ENCODE results near the gene NKX2-4. TPM values are rescaled to one million over a fixed set of nuclear protein-coding genes. Genes with fewer than 3 reads are reported as not detected.
"Not testable (repeated sequence)": the region's sequence is repeated elsewhere in the genome, so short reads cannot be mapped to it uniquely, and the experiment has no call there.

The NKX2-4 gene
- total RNA-seq, 2 experiments from 2014 or later = not detected

DNA sequence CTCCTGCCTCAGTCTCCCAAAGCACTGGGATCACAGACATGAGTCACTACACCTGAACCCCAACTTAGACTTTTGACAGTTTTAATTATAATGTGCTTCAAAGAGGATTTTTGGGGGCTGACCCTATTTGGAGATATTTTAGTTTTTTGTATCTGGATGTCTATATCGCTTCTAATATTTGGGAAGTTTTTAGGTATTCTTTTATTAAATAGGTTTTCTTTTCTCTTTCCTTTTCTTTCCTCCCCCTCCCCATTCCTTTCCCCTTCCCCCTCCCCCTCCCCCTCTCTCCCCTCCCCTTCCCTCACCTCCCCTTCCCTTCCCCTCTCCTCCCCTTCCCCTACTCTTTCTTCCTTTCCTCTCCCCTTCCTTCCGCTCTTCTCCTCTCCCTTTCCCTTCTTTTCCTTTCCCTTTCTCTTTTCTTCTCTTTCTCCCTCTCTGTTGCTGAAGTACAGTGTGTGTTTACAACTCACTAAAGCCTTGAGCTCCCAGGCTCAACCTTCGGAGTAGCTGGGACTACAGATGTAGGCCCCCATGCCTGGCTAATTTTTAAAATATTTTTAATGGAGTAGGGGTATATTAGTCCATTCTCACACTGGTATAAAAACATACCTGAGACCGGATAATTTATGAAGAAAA lies 24.4 kb upstream of the NKX2-4 start:
- Histone ChIP-seq H3K36me3 (ENCODE audit: insufficient read depth, low read length) (no peaks in the 10 kb centered on the region), H3K4me3 (ENCODE audit: low read length) (no peak overlapping the region), H3K9me3 (ENCODE audit: control insufficient read depth in 1 of 2, insufficient read depth in 1 of 2, low read length in 2 of 2) (peaks cover 25 to 45% of the 10 kb centered on the region in 2 experiments), H3K4me1 (ENCODE audit: insufficient read depth, low read length) (no peaks in the 10 kb centered on the region), H3K27me3 (ENCODE audit: control insufficient read depth in 1 of 2, insufficient read depth in 2 of 2, low read length in 2 of 2) (peaks cover 0 to 2% of the 10 kb centered on the region in 2 experiments), H3K27ac (ENCODE audit: low read depth in 1 of 2, low read length in 2 of 2) (no peak overlapping the region)
- ChIA-PET CTCF (no interaction called here), POLR2A (no interaction called here)
- Mint-ChIP-seq H3K36me3 (ENCODE audit: low read depth) (peaks cover 22% of the 10 kb centered on the region), H3K4me1 (ENCODE audit: low read depth) (no peaks in the 10 kb centered on the region), H3K27me3 (peaks cover 32% of the 10 kb centered on the region), H3K27ac (no peak overlapping the region), H3K4me3 (no peak overlapping the region), H3K9me3 (peaks cover 28% of the 10 kb centered on the region)
- DNase-seq (no peak), ATAC-seq (ENCODE audit: poor library complexity) (no peak)
- TF ChIP-seq, protein P1, sequence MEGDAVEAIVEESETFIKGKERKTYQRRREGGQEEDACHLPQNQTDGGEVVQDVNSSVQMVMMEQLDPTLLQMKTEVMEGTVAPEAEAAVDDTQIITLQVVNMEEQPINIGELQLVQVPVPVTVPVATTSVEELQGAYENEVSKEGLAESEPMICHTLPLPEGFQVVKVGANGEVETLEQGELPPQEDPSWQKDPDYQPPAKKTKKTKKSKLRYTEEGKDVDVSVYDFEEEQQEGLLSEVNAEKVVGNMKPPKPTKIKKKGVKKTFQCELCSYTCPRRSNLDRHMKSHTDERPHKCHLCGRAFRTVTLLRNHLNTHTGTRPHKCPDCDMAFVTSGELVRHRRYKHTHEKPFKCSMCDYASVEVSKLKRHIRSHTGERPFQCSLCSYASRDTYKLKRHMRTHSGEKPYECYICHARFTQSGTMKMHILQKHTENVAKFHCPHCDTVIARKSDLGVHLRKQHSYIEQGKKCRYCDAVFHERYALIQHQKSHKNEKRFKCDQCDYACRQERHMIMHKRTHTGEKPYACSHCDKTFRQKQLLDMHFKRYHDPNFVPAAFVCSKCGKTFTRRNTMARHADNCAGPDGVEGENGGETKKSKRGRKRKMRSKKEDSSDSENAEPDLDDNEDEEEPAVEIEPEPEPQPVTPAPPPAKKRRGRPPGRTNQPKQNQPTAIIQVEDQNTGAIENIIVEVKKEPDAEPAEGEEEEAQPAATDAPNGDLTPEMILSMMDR (IDR thresholded peaks at IDR 0.05) = no peak
- intact Hi-C loops (cut with DNase I, micrococcal nuclease) = no loop called here

DNA sequence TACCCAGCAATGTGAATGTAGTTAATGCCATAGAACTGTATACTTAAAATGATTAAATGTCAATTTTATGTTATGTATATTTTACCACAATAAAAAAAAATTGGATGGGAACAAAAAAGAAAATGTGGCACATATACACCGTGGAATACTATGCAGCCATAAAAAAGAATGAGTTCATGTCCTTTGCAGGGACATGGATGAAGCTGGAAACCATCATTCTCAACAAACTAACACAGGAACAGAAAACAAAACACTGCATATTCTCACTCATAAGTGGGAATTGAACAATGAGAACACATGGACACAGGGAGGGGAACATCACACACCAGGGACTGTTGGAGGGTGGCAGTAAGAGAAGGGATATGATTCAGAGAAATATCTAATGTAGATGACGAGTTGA lies 21.8 kb upstream of the NKX2-4 start:
- H3K9me3 ChIP-seq (ENCODE audit: control insufficient read depth in 1 of 2, insufficient read depth in 1 of 2, low read length in 2 of 2) = peaks cover 12 to 22% of the 10 kb centered on the region in 2 experiments
- DNase-seq; H3K36me3 Mint-ChIP-seq (ENCODE audit: low read depth); intact Hi-C loops (cut with DNase I, micrococcal nuclease); H3K4me1 Mint-ChIP-seq (ENCODE audit: low read depth); H3K4me3 Mint-ChIP-seq; POLR2A ChIA-PET; H3K27ac ChIP-seq (ENCODE audit: low read depth in 1 of 2, low read length in 2 of 2); ATAC-seq (ENCODE audit: poor library complexity); H3K27ac Mint-ChIP-seq; H3K27me3 ChIP-seq (ENCODE audit: control insufficient read depth in 1 of 2, insufficient read depth in 2 of 2, low read length in 2 of 2); H3K4me3 ChIP-seq (ENCODE audit: low read length); CTCF ChIA-PET; H3K4me1 ChIP-seq (ENCODE audit: insufficient read depth, low read length); H3K36me3 ChIP-seq (ENCODE audit: insufficient read depth, low read length): not testable (repeated sequence)
- Mint-ChIP-seq H3K9me3 (peaks cover 15% of the 10 kb centered on the region), H3K27me3 (peaks cover 46% of the 10 kb centered on the region)

DNA sequence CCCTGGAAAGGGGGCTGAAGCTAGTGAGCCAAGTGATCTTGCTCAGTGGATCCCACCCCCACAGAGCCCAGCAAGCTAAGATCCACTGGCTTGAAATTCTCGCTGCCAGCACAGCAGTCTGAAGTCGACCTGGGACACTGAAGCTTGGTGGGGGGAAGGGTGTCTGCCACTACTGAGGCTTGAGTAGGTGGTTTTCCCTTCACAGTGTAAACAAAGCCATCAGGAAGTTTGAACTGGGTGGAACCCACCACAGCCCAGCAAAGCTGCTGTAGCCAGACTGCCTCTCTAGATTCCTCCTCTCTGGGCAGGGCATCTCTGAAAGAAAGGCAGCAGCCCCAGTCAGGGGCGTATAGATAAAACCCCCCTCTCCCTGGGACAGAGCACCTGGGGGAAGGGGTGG lies 16.7 kb upstream of the NKX2-4 start:
- H3K9me3 ChIP-seq (ENCODE audit: control insufficient read depth in 1 of 2, insufficient read depth in 1 of 2, low read length in 2 of 2); intact Hi-C loops (cut with DNase I, micrococcal nuclease); ATAC-seq (ENCODE audit: poor library complexity); H3K36me3 ChIP-seq (ENCODE audit: insufficient read depth, low read length); POLR2A ChIA-PET; H3K4me1 Mint-ChIP-seq (ENCODE audit: low read depth); H3K4me3 ChIP-seq (ENCODE audit: low read length); H3K27ac Mint-ChIP-seq; CTCF ChIA-PET; H3K4me3 Mint-ChIP-seq; H3K36me3 Mint-ChIP-seq (ENCODE audit: low read depth); H3K27ac ChIP-seq (ENCODE audit: low read depth in 1 of 2, low read length in 2 of 2): not testable (repeated sequence)
- Histone ChIP-seq H3K4me1 (ENCODE audit: insufficient read depth, low read length) (peaks cover 11% of the 10 kb centered on the region), H3K27me3 (ENCODE audit: control insufficient read depth in 1 of 2, insufficient read depth in 2 of 2, low read length in 2 of 2) (peaks cover 5 to 12% of the 10 kb centered on the region in 2 experiments)
- peaks cover 71% of the 10 kb centered on the region for H3K27me3 Mint-ChIP-seq
- peak in 1 of 14 experiments; percentile 48 for DNase-seq
- H3K9me3 Mint-ChIP-seq = peaks cover 17% of the 10 kb centered on the region

DNA sequence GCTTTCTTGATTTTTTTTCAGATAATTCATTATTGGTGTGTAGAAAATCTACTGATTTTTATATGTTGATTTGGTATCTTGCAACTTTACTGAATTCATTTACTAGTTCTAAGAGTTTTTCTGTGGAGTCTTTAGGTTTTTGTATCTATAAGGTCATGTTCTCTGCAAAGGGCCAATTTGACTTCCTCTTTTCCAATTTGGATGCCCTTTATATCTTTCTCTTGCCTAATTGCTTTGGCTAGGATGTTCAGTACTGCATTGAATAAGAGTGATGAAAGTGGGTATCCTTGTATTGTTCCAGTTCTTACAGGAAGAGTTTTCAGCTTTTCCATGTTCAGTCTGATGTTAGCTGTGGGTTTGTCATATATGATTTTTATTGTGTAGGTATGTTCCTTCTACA lies 14.4 kb upstream of the NKX2-4 start:
- Histone ChIP-seq H3K27ac (ENCODE audit: low read depth in 1 of 2, low read length in 2 of 2) (no peak overlapping the region), H3K4me3 (ENCODE audit: low read length) (no peak overlapping the region), H3K9me3 (ENCODE audit: control insufficient read depth in 1 of 2, insufficient read depth in 1 of 2, low read length in 2 of 2) (peaks cover 0 to 4% of the 10 kb centered on the region in 2 experiments), H3K36me3 (ENCODE audit: insufficient read depth, low read length) (no peaks in the 10 kb centered on the region), H3K4me1 (ENCODE audit: insufficient read depth, low read length) (peaks cover 11% of the 10 kb centered on the region), H3K27me3 (ENCODE audit: control insufficient read depth in 1 of 2, insufficient read depth in 2 of 2, low read length in 2 of 2) (peaks cover 7 to 12% of the 10 kb centered on the region in 2 experiments)
- ATAC-seq (ENCODE audit: poor library complexity) (no peak), DNase-seq (no peak)
- POLR2A ChIA-PET = interaction anchor here (0.6 kb wide), 1 partner anchor 46 kb away, joined by 3 read pairs; no protein-coding TSS in a partner anchor
- Mint-ChIP-seq H3K4me3 (no peak overlapping the region), H3K4me1 (ENCODE audit: low read depth) (no peaks in the 10 kb centered on the region), H3K27ac (no peak overlapping the region), H3K36me3 (ENCODE audit: low read depth) (no peaks in the 10 kb centered on the region), H3K9me3 (peaks cover 17% of the 10 kb centered on the region), H3K27me3 (peaks cover 77% of the 10 kb centered on the region)
- CTCF ChIA-PET = no interaction called here
- intact Hi-C loops (cut with DNase I, micrococcal nuclease) = no loop called here
- TF ChIP-seq, protein P1 (IDR thresholded peaks at IDR 0.05) = no peak

Measured in CD4-positive, alpha-beta T cell (primary cell).